Stimulated activated naive CD4-positive, alpha-beta T cell treated with Interleukin-2 at 50 U/mL for 16 hours (primary cell): ENCODE measurements around the gene PFN2.
A peak's percentile ranks its signal among the peaks of the same experiment; 100 is the strongest.
"Not testable (repeated sequence)": the region's sequence is repeated elsewhere in the genome, so short reads cannot be mapped to it uniquely, and the experiment has no call there.

ENCODE experiments used
- DNase-seq: peaks from one replicate; lab custom pipeline; 2025; lab: John Stamatoyannopoulos, UW

Gene PFN2

DNA sequence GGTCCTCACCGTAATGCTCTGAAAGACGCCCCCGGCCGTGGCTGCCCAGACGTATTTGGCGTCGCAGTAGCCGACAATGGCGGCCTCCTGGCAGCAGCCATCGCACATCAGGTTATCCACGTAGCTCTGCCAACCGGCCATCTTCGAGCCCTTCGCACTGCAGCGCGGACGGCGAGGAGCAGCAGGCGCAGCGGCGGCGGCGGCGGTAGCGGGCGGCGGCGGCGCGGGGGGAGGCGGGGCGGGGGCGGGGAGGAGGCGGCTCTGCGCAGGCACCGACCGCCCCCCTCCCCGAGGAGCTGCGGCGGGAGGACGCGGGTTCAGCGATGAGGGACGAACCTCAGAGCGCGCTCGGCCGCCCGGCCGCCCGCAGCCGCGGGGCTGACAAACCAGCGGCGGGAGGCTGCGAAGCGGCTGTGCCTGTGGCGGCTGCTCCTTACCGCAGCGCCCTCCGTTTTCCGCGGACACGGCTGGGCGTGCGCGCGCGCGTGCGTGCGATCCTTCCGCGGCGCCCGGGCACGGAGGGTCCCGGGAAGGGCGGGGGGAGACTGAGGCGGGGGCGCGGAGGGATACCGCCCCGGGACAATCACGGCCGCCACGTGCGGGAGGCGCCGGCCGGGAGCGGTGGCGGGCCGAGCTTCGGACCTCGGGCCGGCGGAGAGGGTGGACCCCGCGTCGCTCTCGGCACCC is at the start of gene PFN2:
TSS of gene PFN2 (minus strand) at position 180 of the 687 bp plus-strand sequence. CDS start at position 141, 39 bp downstream.
- peak; percentile 50 for DNase-seq

GRCh38 chr3:150015901-150016300 is 45.2 kb upstream of the PFN2 start:
- no peak for DNase-seq

DNA sequence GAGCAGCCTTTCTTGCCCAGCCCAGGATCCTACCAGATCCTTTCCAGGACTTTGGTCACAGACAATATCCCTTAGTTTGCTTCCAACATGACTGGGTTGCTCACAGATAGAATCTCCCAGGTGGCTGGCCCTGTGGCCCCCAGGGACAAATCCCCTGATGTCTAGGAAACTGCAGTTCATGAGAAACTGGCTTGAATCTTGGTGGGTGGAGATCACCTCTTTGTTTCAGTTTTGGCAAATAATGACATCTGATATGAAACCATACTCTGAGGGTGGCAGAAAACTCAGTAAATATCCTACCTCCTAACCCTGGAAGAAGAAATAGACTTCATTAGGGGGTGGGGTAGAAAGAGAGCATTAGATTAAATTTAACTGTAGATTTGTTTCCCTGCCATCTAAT is 44.1 kb upstream of the PFN2 start:
- DNase-seq, result no peak

GRCh38 chr3:150013801-150014200 is 43.1 kb upstream of the PFN2 start:
- no peak for DNase-seq

DNA sequence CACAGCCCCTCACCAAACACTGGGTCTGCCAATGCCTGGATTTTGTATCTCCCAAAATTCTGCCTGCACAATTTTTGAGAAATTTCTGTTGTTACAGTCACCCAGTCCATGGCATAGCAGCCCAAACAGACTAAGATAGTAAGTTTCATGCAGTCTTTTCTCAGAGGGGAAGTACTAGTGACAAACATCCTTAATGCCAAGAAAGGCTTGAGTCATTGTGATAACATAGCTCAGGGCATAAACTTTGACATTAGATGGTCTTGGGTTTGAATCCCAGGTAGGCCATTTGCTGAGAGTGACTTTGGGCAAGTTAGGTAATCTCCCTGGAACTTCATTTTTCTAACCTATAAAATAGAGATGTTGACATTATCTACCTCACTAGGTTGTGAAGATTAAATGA is 36.1 kb upstream of the PFN2 start:
- no peak for DNase-seq

- no peak for DNase-seq
Observed at GRCh38 chr3:150005243-150006112, 34.8 kb upstream of the PFN2 start.

GRCh38 chr3:150000641-150001040 is 29.9 kb upstream of the PFN2 start:
- DNase-seq, result no peak

DNA sequence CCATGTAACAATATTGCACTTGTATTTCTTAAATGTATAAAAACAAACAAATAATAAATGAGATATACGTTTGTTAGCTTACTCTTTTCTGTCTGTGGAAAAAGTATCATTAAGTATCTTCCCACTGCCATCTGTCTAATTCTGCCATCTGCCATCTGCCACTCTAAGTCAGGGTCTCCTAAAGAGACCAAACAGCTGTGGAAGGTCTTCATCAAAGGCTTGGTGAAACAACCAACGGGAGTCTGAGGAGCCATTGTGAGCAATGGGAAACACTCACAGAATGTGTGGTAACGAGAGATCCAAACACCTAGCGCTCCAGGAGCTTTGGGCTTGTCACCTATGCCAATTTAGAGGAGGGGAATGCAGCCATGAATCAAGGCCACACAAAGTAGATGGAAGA is 28.7 kb upstream of the PFN2 start:
- DNase-seq, result no peak

GRCh38 chr3:149998946-149999345 is 28.3 kb upstream of the PFN2 start:
- no peak for DNase-seq

GRCh38 chr3:149992416-149993058 is 21.8 kb upstream of the PFN2 start:
- no peak for DNase-seq

- no peak for DNase-seq
Observed at GRCh38 chr3:149990423-149990948, 19.8 kb upstream of the PFN2 start.

- DNase-seq, result no peak
Observed at GRCh38 chr3:149989307-149989706, 18.6 kb upstream of the PFN2 start.

DNA sequence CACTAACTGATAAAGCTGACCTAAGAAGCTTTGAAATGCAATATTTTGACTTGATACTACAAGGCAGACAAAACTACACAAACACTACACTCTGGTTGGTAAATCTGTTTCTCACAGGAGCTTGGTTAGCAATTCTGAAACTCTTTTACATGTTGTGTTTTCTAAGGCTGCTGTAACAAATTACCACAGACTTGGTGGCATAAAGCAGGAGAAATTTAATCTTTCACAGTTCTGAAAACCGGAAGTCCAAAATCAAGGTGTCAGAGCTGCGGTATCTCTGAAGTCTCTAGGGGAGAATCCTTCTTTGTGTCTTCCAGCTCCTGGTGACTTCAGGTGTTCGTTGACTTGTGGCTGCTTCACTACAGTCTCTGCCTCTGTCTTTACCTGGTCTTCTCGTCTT is 12.9 kb upstream of the PFN2 start:
- DNase-seq, result no peak

- not testable (repeated sequence) for DNase-seq
Observed at GRCh38 chr3:149983053-149983452, 12.4 kb upstream of the PFN2 start.

- not testable (repeated sequence) for DNase-seq
Observed at GRCh38 chr3:149981979-149982378, 11.3 kb upstream of the PFN2 start.

DNA sequence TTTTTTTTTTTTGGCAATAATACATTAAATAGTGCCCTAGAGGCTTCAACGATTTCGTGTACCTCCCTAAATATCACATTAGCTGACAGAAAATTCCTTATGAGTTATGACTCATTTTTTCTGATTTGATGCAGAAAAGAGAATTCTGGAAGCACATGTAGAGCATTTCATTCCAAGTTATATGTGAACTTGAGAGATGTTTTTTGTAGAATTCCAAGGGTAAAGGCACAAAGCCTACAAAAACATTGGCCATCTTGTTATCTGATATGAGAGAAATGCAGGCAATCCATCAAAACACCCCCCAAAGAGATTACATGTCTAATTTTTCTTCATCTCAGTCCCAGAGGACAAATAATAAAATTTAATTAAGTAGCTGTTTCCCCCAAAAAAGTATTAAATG is 6.7 kb upstream of the PFN2 start:
- DNase-seq, result no peak

DNA sequence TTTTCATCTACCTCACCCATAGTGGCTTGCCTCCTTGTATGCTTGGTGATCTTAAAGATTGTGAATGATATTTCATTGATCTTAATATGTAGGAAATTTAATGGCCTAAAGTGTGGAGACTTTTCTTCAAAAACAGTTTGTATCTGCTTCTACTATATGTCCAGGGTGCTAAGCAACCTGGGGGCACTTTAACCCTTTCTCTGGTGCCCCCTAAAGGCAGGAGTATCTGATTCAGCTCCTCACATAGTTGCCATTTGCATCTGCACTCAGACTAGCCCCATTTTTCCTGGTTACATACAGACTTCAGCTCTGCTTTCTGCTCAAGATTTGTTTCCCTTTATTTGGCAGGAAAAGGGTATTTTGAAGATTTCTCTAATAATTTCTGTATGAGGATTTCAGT is 5.2 kb upstream of the PFN2 start:
- no peak for DNase-seq

DNA sequence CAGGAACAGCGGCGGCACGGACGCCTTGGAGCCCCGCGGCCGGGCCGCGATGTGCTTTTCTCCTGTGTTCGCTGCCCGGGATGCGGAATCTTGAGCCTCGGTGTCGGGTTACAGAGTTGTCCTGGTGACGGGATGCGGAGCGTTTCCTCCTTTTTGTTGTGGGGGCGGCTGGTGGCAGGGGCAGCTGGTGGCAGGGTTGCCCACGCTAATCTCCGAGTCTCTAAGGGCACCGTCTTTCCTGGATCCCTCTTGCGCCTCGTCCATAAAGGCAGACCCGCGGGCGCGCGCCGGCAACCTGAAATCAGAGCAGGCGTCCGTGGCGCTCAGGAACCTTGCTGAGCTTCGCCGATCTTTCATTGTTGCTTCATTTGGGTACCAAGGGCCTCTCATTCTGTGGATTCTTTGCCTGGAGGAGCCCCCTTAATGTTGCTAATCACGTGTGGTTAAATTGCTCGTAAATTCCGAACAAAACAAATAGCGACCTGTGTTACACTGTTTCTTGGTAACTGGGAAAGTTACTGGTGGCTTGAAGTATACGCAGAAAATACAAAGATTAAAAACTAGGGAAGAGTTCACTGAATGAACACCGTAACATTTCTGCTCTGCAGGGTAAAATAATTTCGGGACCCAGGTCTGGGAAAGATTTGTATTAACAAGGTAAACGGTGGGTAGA is 844 bp upstream of the PFN2 start:
- peak; percentile 24 for DNase-seq

DNA sequence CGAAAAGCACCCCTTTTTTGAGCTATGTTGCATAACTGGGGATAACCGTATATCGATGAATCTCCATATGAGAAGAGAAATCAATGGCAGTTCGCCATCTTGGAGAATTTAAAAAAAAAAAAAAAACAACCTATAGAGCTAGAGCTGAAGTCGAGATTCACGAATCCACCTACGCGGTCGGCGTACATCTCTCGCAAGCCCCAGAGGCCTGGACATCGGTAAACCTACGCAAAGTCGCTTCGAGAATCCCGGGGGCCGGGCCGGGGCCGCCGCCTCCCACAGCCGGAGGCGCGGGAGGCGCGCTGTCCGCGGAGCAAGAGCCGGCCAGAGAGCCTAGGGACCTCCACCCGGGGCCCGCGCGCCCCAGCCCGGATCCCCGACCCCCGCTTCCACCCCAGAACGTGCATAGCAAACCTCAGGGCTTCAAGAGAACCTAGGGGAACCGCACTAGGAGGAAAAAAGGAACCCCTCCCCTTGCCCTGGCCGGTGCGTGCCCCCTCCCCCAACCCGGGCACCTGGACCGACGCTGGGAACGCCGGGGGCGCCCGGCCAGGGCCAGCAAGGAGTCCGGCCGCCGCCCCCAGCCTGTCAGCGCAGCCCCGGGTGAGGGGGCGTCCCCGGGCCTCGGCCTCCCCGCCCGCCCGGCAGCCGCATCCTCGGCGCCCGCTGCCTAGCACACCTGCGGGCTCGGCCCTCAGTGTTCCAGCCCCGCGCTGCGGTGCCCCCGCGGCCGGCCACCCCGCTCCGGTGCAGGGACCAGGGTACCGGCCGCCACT is 567 bp downstream of the PFN2 start:
- DNase-seq, result peak; percentile 59

- no peak for DNase-seq
Observed at GRCh38 chr3:149969110-149969939, 1.4 kb downstream of the PFN2 start.
